D721Med (cell line): Measurements from ENCODE around the gene CABLES2.

ENCODE experiments used
- DNase-seq: peaks from one replicate; pipeline ENCODE4 v3.0.0; 2011; ENCODE audit warnings: low spot score; ENCODE audit not compliant: insufficient read length
- FAIRE-seq: peaks from 2 replicates; lab custom pipeline; 2011; peaks lifted over from hg19 to GRCh38; lab: Jason Lieb, UNC
- TF ChIP-seq, protein P1 (sequence below): IDR thresholded peaks from 2 replicates; pipeline ENCODE4 v1.5.1; 2012; ENCODE audit warnings: mild to moderate bottlenecking, control low read depth; ENCODE audit not compliant: insufficient read depth; ENCODE audit errors: missing control alignments

Gene CABLES2

DNA sequence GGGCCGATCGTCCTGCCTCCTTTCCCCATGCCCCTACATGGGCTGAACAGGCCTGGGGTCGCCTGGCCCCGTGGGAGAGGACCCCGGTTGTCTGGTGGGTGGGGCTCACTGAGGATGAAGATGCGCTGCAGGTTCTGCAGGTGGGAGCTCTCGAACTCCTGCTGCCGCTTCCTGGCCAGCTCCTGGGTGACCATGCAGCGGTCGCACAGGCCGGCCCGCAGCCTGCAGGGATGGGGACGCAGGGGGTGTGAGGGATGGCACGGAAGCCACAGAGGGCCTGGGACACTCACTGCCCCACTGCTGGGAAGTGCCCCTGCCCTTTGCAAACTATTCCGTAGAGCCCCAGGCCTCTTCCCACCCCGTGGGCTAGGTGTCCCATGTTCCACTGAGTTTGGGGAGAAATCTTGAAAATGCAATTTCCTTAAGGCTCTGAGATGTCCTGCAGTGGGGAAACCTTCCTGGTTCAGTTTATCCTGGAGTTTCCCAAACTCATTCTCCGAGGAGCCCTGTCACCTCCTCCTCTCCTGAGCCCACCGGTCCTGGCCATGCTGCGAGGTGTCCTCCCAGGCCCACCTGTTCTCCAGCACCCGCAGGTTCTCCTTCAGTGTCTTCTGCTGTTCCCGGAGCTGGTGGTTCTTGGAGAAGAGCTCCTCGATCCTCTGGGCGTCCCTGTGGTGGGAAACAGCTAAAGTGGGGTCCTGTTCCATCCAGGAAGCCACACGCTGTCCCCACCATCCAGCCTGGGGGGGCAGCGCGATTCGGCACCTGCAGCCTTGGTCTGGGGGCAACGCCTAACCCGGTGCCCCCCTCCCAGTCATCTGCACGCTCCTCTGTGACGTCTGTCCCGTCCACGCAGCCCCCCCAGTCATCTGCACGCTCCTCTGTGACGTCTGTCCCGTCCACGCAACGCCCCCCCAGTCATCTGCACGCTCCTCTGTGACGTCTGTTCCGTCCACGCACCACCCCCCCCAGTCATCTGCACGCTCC is 9.9 kb upstream of the CABLES2 start:
- no peak for DNase-seq
- FAIRE-seq: no peak
- TF ChIP-seq, protein P1, sequence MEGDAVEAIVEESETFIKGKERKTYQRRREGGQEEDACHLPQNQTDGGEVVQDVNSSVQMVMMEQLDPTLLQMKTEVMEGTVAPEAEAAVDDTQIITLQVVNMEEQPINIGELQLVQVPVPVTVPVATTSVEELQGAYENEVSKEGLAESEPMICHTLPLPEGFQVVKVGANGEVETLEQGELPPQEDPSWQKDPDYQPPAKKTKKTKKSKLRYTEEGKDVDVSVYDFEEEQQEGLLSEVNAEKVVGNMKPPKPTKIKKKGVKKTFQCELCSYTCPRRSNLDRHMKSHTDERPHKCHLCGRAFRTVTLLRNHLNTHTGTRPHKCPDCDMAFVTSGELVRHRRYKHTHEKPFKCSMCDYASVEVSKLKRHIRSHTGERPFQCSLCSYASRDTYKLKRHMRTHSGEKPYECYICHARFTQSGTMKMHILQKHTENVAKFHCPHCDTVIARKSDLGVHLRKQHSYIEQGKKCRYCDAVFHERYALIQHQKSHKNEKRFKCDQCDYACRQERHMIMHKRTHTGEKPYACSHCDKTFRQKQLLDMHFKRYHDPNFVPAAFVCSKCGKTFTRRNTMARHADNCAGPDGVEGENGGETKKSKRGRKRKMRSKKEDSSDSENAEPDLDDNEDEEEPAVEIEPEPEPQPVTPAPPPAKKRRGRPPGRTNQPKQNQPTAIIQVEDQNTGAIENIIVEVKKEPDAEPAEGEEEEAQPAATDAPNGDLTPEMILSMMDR: no peak

DNA sequence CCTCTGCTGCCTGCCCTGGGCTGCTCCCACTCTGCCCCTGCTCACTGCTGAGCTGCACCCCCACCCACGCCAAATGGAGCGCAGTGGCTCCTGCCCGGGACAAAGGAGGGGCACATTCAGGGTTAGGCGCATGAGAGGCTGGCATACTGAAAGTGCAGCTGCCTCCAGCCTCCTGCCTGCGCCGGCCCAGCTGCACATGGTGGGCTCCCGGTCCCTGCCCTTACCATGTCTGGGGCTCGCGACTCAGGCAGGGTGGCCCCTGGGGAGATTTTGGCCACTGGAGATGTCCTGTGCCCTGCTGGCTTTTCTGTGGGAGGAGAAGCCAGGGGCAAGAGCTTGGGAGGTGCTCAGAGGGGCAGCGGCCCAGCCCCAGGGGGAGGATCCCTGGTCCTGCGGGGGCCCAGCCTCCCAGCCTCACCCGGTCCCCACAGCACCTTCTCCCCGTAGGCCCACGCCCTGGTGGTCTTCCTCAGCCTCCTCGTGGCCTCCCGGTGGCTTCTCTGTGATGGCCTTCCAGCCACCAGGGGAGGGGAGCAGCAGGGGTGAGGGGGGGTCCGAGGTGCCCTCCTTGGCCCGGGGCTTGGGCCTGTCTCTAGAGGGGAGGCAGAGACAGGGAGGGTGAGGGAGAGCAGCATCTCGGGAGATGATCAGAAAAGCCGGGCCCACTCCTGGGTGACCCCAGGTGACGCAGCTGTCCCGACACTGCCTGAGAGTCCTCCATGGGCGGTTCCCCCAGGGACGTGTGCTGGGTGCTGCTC is 8.4 kb upstream of the CABLES2 start:
- no peak for FAIRE-seq

DNA sequence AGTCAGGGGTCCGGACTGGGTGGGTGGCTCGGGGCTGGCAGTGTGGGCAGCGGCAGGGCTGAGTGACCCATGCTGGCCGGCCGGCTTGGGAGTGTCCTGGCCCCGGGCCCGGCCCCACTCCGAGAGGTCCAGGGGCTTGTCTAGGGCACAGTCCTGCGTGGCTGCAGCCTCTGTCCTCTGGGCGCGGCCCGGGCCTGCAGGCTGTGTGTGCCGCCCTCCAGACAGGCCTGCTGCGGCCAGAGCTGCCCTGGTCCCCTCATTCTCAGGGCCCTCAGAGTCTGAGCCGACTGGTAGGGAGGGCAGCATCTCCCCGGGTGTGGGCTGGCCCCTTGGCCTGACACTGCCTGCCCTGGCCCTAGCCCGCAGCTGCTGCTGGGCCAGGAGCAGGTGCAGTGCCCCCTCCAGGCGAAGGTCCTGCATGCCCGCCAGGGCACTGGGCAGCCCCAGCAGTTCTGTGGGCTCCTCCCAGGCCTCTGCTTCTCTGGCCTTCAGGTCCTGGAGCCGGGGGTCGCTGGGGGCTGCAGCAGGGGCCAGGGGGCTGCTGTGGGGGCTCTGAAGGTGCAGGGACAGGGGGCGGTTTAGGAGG is 6.9 kb upstream of the CABLES2 start:
- FAIRE-seq: no peak
- no peak for DNase-seq
- TF ChIP-seq, protein P1: no peak

More for the DNA sequence above, 8.4 kb upstream of the CABLES2 start:
- no peak for DNase-seq
- TF ChIP-seq, protein P1: no peak

- no peak for DNase-seq
- TF ChIP-seq, protein P1: no peak
- no peak for FAIRE-seq
These were observed 6.0 kb upstream of the CABLES2 start for GRCh38 chr20:62413025-62413570.

GRCh38 chr20:62412194-62413024 is 5.3 kb upstream of the CABLES2 start:
- FAIRE-seq: no peak
- TF ChIP-seq, protein P1: no peak
- no peak for DNase-seq
